ENCODE results near the gene C4BPA. TPM values are rescaled to one million over a fixed set of nuclear protein-coding genes. Genes with fewer than 3 reads are reported as not detected.

The C4BPA gene
- total and polyA plus RNA-seq, 8 donors, result 1.4 to 15.4 (median 7.9) TPM

- Histone ChIP-seq H3K4me1 (peaks cover 0 to 9% (median 0%) of the 10 kb centered on the region in 3 donors), H3K27ac (no peak overlapping the region), H3K36me3 (no peaks in the 10 kb centered on the region), H3K9me3 (no peaks in the 10 kb centered on the region), H3K4me3 (no peak overlapping the region), H3K27me3 (no peaks in the 10 kb centered on the region)
- no peak for DNase-seq
- FAIRE-seq, result no peak
- WGBS, 2 donors, result 87 to 93% methylated on average over 1 of the region's 1 CpG
- ATAC-seq, result no peak
- no peak for TF ChIP-seq CTCF (IDR thresholded peaks at IDR 0.05)
- intact Hi-C loops (cut with DNase I), result no loop called here
Measured at GRCh38 chr1:207102659-207103058, 1.4 kb upstream of the C4BPA start.

- no peak for FAIRE-seq
Measured at GRCh38 chr1:207109004-207109403, 5.0 kb downstream of the C4BPA start.

GRCh38 chr1:207112616-207113296, 8.7 kb downstream of the C4BPA start:
- no peak for TF ChIP-seq CTCF (IDR thresholded peaks at IDR 0.05)
- DNase-seq, result no peak
- no peaks in the 10 kb centered on the region for H3K9me3 ChIP-seq
- H3K27me3 ChIP-seq, result no peaks in the 10 kb centered on the region
- no peaks in the 10 kb centered on the region for H3K36me3 ChIP-seq
- no peaks in the 10 kb centered on the region for H3K4me1 ChIP-seq
- no peak for FAIRE-seq
- 57 to 71% methylated on average over 2 of the region's 2 CpGs for WGBS, 2 donors
- H3K4me3 ChIP-seq, result no peak overlapping the region
- no peak overlapping the region for H3K27ac ChIP-seq
- ATAC-seq, result peak in 1 of 4 donors; percentile 51
- intact Hi-C loops (cut with DNase I), result no loop called here

More at GRCh38 chr1:207109004-207109403, 5.0 kb downstream of the C4BPA start:
- H3K27ac ChIP-seq, result no peak overlapping the region
- no peaks in the 10 kb centered on the region for H3K27me3 ChIP-seq
- DNase-seq, result no peak
- H3K4me3 ChIP-seq, result no peak overlapping the region
- no peak for TF ChIP-seq CTCF (IDR thresholded peaks at IDR 0.05)
- intact Hi-C loops (cut with DNase I), result no loop called here
- no peak for ATAC-seq
- no peaks in the 10 kb centered on the region for H3K9me3 ChIP-seq
- WGBS, 2 donors, result 90 to 94% methylated on average over 3 of the region's 3 CpGs
- peaks cover 0 to 3% (median 0%) of the 10 kb centered on the region in 3 donors for H3K4me1 ChIP-seq
- H3K36me3 ChIP-seq, result no peaks in the 10 kb centered on the region

GRCh38 chr1:207115269-207115668, 11.2 kb downstream of the C4BPA start:
- ATAC-seq (no peak), DNase-seq (no peak), FAIRE-seq (no peak)
- 55 to 56% methylated on average over 5 of the region's 5 CpGs for WGBS, 2 donors
- no peaks in the 10 kb centered on the region for H3K27me3 ChIP-seq
- H3K9me3 ChIP-seq, result no peaks in the 10 kb centered on the region
- H3K27ac ChIP-seq, result no peak overlapping the region
- intact Hi-C loops (cut with DNase I), result no loop called here
- no peak for TF ChIP-seq CTCF (IDR thresholded peaks at IDR 0.05)
- H3K36me3 ChIP-seq, result no peaks in the 10 kb centered on the region
- H3K4me3 ChIP-seq, result no peak overlapping the region
- no peaks in the 10 kb centered on the region for H3K4me1 ChIP-seq

GRCh38 chr1:207124389-207124788, 20.4 kb downstream of the C4BPA start:
- Histone ChIP-seq H3K27me3 (no peaks in the 10 kb centered on the region), H3K4me1 (no peaks in the 10 kb centered on the region), H3K4me3 (no peak overlapping the region), H3K36me3 (no peaks in the 10 kb centered on the region), H3K27ac (no peak overlapping the region), H3K9me3 (no peaks in the 10 kb centered on the region)
- FAIRE-seq (no peak), DNase-seq (no peak), ATAC-seq (no peak)
- 78 to 83% methylated on average over 3 of the region's 3 CpGs for WGBS, 2 donors
- TF ChIP-seq CTCF (IDR thresholded peaks at IDR 0.05), result no peak
- intact Hi-C loops (cut with DNase I), result no loop called here

Data from pancreas (tissue), 10 donors.